Chondrocyte (in vitro differentiated cells): ENCODE results near the gene SGCA. TPM values are rescaled to one million over a fixed set of nuclear protein-coding genes. Genes with fewer than 3 reads are reported as not detected.

ENCODE experiments used
- DNase-seq: peaks from one replicate; pipeline ENCODE4 v3.0.0; 2021; ENCODE audit warnings: mixed read lengths, low spot score
- H3K27ac Mint-ChIP-seq: one replicate; pipeline ENCODE4 v1.8.0; 2021; ENCODE audit warnings: mild to moderate bottlenecking, moderate library complexity, mixed read lengths; ENCODE audit not compliant: unreplicated experiment
- H3K27me3 Mint-ChIP-seq: 2 replicates; pipeline ENCODE4 v1.8.0; 2021; ENCODE audit warnings: low read depth, mixed read lengths
- H3K36me3 Mint-ChIP-seq: 2 replicates; pipeline ENCODE4 v1.8.0; 2021; ENCODE audit warnings: low read depth, mixed read lengths
- H3K4me1 Mint-ChIP-seq: 2 replicates; pipeline ENCODE4 v1.8.0; 2021; ENCODE audit warnings: low read depth, mild to moderate bottlenecking, mixed read lengths
- H3K4me3 Mint-ChIP-seq: one replicate; pipeline ENCODE4 v1.8.0; 2021; ENCODE audit warnings: mild to moderate bottlenecking, moderate library complexity, mixed read lengths; ENCODE audit not compliant: unreplicated experiment
- H3K9me3 Mint-ChIP-seq: 2 replicates; pipeline ENCODE4 v1.8.0; 2021; ENCODE audit warnings: low read depth, mixed read lengths
- total RNA-seq: library from RNA; stranded (reverse); gene quantifications from 3 replicates; pipeline ENCODE4 v1.2.1, GENCODE V29; 2021
- TF ChIP-seq, protein P1 (sequence below): fragments of 200-600 bp; sonication (generic); IDR thresholded peaks from 2 replicates; pipeline ENCODE4 v1.5.0; 2021; ENCODE audit warnings: antibody characterized with exemption, mild to moderate bottlenecking, moderate library complexity

Gene SGCA
- total RNA-seq, 1 donor from 2014 or later: 1.3 TPM

DNA sequence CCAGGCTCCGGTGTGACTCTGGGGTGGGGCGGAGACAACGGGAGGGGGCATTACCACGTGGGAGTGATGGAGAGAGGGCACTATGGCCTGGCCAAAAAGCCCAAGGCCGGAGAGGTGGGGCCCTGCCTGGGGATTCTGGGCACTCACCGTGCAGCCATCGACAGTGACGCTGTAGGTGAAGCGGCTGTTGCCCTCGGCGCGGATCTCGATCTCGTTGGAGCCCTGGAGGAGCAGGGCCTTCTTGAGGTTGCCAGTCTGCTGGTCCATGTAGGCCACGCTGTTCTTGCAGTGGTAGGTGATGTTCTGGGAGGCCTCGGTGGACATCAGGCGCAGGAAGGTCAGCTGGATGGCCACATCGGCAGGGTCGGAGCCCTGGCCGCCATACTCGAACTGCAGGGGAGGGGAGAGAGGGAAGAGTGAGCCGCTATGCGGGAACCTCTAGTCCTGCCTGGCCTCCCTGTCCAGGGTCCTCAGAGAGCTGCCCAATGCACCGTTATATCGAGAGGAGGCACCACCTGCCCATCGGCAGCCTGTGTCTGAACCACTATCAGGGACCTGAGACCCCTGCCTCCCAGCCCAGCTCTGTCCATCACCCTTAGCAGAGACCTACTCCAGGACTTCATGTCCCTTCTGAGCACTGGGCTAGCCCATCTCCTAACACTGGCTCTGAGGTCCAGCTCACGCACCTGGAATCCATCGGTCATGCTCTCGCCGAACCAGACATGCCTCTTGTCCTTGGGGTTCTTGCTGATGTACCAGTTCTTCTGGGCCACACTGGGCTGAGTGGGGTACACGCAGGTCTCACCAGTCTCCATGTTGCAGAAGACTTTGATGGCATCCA is 20.0 kb downstream of the SGCA start:
- H3K27ac Mint-ChIP-seq: peak overlapping the region; percentile 99
- H3K36me3 Mint-ChIP-seq: peaks cover 61% of the 10 kb centered on the region
- TF ChIP-seq, protein P1, sequence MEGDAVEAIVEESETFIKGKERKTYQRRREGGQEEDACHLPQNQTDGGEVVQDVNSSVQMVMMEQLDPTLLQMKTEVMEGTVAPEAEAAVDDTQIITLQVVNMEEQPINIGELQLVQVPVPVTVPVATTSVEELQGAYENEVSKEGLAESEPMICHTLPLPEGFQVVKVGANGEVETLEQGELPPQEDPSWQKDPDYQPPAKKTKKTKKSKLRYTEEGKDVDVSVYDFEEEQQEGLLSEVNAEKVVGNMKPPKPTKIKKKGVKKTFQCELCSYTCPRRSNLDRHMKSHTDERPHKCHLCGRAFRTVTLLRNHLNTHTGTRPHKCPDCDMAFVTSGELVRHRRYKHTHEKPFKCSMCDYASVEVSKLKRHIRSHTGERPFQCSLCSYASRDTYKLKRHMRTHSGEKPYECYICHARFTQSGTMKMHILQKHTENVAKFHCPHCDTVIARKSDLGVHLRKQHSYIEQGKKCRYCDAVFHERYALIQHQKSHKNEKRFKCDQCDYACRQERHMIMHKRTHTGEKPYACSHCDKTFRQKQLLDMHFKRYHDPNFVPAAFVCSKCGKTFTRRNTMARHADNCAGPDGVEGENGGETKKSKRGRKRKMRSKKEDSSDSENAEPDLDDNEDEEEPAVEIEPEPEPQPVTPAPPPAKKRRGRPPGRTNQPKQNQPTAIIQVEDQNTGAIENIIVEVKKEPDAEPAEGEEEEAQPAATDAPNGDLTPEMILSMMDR: no peak
- peaks cover 98% of the 10 kb centered on the region for H3K4me1 Mint-ChIP-seq
- no peaks in the 10 kb centered on the region for H3K27me3 Mint-ChIP-seq
- peak overlapping the region; percentile 57 for H3K4me3 Mint-ChIP-seq
- DNase-seq: no peak
- H3K9me3 Mint-ChIP-seq: no peaks in the 10 kb centered on the region

DNA sequence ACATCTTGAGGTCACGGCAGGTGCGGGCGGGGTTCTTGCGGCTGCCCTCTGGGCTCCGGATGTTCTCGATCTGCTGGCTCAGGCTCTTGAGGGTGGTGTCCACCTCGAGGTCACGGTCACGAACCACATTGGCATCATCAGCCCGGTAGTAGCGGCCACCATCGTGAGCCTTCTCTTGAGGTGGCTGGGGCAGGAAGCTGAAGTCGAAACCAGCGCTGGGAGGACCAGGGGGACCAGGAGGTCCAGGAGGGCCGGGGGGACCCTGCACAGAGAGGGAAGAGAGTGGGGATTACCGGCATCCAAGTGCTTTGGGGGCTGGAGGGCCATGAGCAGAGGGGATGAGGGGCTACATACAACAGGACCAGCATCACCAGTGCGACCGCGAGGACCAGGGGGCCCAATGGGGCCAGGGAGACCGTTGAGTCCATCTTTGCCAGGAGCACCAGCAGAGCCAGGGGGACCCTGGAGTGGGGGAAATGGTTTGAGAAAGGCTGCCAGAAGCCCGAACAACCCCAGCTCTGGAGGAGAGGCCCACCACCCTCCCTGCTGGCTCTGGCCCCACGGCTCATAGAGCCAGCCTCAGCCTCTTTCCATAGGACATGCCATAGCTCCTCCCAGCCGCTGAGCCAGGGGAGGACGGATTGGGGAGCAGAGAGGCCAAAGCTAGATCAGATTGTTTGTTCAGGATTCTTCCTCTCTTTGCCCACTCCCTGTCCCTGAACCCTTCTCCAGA is 21.0 kb downstream of the SGCA start:
- H3K4me3 Mint-ChIP-seq: peak overlapping the region; percentile 55
- H3K36me3 Mint-ChIP-seq: peaks cover 65% of the 10 kb centered on the region
- no peaks in the 10 kb centered on the region for H3K27me3 Mint-ChIP-seq
- H3K27ac Mint-ChIP-seq: peak overlapping the region; percentile 99
- TF ChIP-seq, protein P1: peak; percentile 5
- H3K4me1 Mint-ChIP-seq: peaks cover 98% of the 10 kb centered on the region
- DNase-seq: no peak
- H3K9me3 Mint-ChIP-seq: no peaks in the 10 kb centered on the region

DNA sequence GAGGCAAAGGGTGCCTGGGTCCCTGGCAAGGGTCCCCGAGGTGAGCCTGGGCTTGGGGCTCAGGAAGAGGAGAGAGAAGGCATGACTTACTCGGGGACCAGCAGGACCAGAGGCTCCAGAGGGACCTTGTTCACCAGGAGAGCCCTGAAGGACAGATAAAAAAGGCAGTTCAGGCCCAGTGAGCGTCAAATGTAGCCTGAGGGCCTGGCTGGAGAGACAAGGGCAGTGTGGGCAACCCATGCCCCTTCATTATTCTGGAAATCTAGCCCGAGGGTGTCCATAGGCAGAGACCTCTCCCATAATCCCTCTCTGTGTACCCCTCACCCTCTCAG is 21.6 kb downstream of the SGCA start:
- DNase-seq: no peak
- H3K4me3 Mint-ChIP-seq: peak overlapping the region; percentile 55
- H3K4me1 Mint-ChIP-seq: peaks cover 98% of the 10 kb centered on the region
- peak overlapping the region; percentile 99 for H3K27ac Mint-ChIP-seq
- no peaks in the 10 kb centered on the region for H3K27me3 Mint-ChIP-seq
- H3K36me3 Mint-ChIP-seq: peaks cover 67% of the 10 kb centered on the region
- no peaks in the 10 kb centered on the region for H3K9me3 Mint-ChIP-seq
- TF ChIP-seq, protein P1: peak; percentile 2

DNA sequence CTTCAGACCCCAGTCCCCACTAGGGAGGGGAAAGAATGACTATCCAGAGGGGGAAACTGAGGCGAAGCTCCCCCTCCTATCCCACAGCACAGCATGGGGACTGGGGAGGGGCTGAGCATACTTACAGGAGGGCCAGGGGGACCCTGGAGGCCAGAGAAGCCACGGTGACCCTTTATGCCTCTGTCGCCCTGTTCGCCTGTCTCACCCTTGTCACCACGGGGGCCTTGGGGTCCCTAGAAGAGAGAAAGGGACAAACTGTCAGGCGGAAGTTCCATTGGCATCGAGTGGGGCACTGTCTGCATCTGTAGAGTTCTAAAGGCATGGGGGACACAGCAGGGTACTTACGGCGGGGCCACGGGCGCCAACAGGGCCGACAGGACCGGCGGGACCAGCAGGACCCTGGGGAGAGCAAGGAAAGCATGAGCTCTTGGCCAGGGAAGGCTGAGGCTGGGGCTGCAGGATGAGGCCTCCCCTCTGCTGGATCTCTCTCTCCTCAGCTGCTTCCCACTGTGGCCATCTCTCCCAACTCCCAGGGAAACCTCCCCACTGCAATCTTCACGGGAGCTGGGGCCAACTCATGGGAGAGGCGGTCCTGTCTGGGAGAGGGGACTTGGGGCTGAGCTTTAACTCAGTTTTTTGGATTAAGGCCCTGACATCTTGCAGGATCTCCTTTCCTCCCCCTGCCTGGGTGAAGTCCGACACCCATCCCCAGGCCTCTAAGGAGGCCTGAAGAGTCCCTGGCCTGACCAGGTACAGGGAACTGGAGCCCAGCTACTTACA is 22.1 kb downstream of the SGCA start:
- no peaks in the 10 kb centered on the region for H3K9me3 Mint-ChIP-seq
- H3K4me1 Mint-ChIP-seq: peaks cover 98% of the 10 kb centered on the region
- TF ChIP-seq, protein P1: no peak
- peak overlapping the region; percentile 99 for H3K4me3 Mint-ChIP-seq
- no peaks in the 10 kb centered on the region for H3K27me3 Mint-ChIP-seq
- no peak for DNase-seq
- peaks cover 71% of the 10 kb centered on the region for H3K36me3 Mint-ChIP-seq
- H3K27ac Mint-ChIP-seq: peak overlapping the region; percentile 99

DNA sequence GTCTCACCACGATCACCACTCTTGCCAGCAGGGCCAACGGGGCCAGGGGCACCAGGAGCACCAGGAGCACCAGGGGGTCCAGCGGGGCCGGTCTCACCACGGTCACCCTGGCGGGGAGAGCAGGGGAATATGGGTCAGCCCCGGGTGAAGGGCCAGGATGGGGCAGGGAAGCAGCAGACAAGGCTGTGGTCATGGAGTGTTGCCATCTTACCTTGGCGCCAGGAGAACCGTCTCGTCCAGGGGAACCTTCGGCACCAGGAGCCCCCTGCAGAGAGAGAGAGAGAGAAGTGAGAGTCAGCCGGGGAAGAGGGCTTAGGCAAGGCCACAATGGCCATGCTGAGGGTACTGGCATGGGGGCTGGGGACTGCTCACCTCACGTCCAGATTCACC is 22.7 kb downstream of the SGCA start:
- Mint-ChIP-seq H3K27ac (peak overlapping the region; percentile 99), H3K27me3 (no peaks in the 10 kb centered on the region), H3K9me3 (no peaks in the 10 kb centered on the region), H3K4me1 (peaks cover 99% of the 10 kb centered on the region), H3K4me3 (peak overlapping the region; percentile 99), H3K36me3 (peaks cover 72% of the 10 kb centered on the region)
- DNase-seq: no peak
- TF ChIP-seq, protein P1: no peak
